HL-60 (cell line): Measurements from ENCODE around the gene GRIP2.

ENCODE experiments used
- DNase-seq, 2 experiments: peaks; one replicate each; pipeline ENCODE4 v3.0.0-alpha.2; 2010 to 2020; ENCODE audit warnings: low read depth in 1 of 2, low spot score in 1 of 2
- H3K27ac ChIP-seq: fragments of 250-450 bp; sonication (Bioruptor Pico); replicated peaks from 2 replicates; pipeline ENCODE4 v1.5.1; 2020; ENCODE audit warnings: mild to moderate bottlenecking, moderate library complexity
- H3K27me3 ChIP-seq: fragments of 250-450 bp; sonication (Bioruptor Pico); 2 replicates; pipeline ENCODE4 v1.5.1; 2021; ENCODE audit warnings: mild to moderate bottlenecking, moderate library complexity; ENCODE audit not compliant: insufficient read depth, poor library complexity, severe bottlenecking
- H3K4me3 ChIP-seq: replicated peaks from 2 replicates; pipeline ENCODE4 v1.5.1; 2011; ENCODE audit warnings: mild to moderate bottlenecking, control low read depth, low read length; ENCODE audit not compliant: insufficient read depth
- GABPA ChIP-seq: IDR thresholded peaks from 2 replicates; pipeline ENCODE4 v1.6.1; 2012; ENCODE audit warnings: low read depth
- POLR2AphosphoS5 ChIP-seq: IDR thresholded peaks from 2 replicates; pipeline ENCODE4 v1.6.1; 2012; ENCODE audit warnings: low read depth
- SPI1 ChIP-seq: IDR thresholded peaks from 2 replicates; pipeline ENCODE4 v1.6.1; 2012; ENCODE audit warnings: low read depth, mild to moderate bottlenecking, borderline replicate concordance
- TF ChIP-seq, protein P1 (sequence below): IDR thresholded peaks from 2 replicates; pipeline ENCODE4 v1.6.1; 2012; ENCODE audit warnings: low read depth; ENCODE audit not compliant: insufficient replicate concordance
- TF ChIP-seq, protein P2 (sequence below): IDR thresholded peaks from one replicate; pipeline ENCODE4 v1.5.1; 2011; ENCODE audit warnings: low read length, control low read depth, inconsistent platforms; ENCODE audit not compliant: insufficient read depth

GRIP2 gene

DNA sequence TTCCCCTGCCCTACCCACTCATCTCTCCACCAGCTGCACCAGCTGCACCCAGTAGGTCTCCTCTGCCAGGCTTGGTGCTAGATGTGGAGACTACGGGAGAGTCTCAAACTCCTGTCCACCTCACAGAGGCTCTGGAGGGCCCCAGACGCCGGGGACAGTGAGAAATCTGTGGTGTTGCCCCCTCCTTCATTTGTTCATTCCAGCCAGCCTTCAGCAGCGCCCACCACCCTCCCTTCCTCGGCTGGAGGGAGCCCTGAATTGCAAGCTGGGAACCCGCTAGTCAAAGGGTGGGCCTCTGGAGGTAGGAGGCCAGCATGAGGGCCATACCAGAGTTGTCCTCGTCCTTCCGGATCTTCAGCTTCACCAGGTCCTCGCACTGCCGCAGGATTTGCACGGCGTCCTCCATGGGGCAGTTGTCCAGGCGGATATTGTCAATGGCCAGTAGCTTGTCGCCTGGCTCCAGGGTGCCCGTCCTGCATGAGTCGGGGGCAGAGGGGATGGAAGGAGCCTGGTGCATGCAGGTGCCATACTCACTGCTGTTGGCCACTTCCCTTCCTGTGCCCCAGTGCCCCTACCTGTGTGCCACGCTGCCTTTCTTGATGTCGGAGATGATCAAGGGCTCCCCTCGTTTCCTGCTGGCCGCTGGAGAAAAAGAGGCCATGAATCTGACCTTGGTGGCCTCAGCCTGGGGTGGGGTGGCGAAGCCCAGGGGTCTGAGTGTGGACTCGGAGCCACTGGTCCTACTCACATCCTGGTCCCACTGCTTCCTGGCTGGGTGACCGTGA lies 29.1 kb downstream of the GRIP2 start:
- no peak for DNase-seq
- Histone ChIP-seq H3K27me3 (peaks cover 8% of the 10 kb centered on the region), H3K4me3 (no peak overlapping the region), H3K27ac (no peak overlapping the region)
- TF ChIP-seq POLR2AphosphoS5 (no peak), SPI1 (no peak), GABPA (no peak)
- TF ChIP-seq, protein P1, sequence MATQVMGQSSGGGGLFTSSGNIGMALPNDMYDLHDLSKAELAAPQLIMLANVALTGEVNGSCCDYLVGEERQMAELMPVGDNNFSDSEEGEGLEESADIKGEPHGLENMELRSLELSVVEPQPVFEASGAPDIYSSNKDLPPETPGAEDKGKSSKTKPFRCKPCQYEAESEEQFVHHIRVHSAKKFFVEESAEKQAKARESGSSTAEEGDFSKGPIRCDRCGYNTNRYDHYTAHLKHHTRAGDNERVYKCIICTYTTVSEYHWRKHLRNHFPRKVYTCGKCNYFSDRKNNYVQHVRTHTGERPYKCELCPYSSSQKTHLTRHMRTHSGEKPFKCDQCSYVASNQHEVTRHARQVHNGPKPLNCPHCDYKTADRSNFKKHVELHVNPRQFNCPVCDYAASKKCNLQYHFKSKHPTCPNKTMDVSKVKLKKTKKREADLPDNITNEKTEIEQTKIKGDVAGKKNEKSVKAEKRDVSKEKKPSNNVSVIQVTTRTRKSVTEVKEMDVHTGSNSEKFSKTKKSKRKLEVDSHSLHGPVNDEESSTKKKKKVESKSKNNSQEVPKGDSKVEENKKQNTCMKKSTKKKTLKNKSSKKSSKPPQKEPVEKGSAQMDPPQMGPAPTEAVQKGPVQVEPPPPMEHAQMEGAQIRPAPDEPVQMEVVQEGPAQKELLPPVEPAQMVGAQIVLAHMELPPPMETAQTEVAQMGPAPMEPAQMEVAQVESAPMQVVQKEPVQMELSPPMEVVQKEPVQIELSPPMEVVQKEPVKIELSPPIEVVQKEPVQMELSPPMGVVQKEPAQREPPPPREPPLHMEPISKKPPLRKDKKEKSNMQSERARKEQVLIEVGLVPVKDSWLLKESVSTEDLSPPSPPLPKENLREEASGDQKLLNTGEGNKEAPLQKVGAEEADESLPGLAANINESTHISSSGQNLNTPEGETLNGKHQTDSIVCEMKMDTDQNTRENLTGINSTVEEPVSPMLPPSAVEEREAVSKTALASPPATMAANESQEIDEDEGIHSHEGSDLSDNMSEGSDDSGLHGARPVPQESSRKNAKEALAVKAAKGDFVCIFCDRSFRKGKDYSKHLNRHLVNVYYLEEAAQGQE: no peak
- TF ChIP-seq, protein P2, sequence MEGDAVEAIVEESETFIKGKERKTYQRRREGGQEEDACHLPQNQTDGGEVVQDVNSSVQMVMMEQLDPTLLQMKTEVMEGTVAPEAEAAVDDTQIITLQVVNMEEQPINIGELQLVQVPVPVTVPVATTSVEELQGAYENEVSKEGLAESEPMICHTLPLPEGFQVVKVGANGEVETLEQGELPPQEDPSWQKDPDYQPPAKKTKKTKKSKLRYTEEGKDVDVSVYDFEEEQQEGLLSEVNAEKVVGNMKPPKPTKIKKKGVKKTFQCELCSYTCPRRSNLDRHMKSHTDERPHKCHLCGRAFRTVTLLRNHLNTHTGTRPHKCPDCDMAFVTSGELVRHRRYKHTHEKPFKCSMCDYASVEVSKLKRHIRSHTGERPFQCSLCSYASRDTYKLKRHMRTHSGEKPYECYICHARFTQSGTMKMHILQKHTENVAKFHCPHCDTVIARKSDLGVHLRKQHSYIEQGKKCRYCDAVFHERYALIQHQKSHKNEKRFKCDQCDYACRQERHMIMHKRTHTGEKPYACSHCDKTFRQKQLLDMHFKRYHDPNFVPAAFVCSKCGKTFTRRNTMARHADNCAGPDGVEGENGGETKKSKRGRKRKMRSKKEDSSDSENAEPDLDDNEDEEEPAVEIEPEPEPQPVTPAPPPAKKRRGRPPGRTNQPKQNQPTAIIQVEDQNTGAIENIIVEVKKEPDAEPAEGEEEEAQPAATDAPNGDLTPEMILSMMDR: no peak

DNA sequence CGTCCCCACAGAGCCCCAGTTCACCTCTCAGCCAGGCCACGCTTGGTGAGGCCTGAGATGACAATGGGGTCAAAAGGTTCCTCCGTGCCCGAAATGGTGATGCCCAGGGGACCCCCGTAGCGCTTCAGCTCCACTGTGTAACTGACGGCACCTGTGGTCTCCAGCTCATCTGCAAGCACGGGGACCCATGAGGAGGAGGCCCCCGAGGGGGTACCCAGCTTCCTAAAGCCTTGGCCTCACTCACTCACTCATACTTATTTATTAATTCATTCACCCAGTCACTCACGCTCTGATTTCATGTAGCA lies 30.4 kb downstream of the GRIP2 start:
- DNase-seq: no peak
- peaks cover 8% of the 10 kb centered on the region for H3K27me3 ChIP-seq
- H3K27ac ChIP-seq: no peak overlapping the region
- TF ChIP-seq GABPA: no peak
- no peak for TF ChIP-seq SPI1
- TF ChIP-seq, protein P2: no peak
- TF ChIP-seq POLR2AphosphoS5: no peak
- TF ChIP-seq, protein P1: no peak
- no peak overlapping the region for H3K4me3 ChIP-seq

DNA sequence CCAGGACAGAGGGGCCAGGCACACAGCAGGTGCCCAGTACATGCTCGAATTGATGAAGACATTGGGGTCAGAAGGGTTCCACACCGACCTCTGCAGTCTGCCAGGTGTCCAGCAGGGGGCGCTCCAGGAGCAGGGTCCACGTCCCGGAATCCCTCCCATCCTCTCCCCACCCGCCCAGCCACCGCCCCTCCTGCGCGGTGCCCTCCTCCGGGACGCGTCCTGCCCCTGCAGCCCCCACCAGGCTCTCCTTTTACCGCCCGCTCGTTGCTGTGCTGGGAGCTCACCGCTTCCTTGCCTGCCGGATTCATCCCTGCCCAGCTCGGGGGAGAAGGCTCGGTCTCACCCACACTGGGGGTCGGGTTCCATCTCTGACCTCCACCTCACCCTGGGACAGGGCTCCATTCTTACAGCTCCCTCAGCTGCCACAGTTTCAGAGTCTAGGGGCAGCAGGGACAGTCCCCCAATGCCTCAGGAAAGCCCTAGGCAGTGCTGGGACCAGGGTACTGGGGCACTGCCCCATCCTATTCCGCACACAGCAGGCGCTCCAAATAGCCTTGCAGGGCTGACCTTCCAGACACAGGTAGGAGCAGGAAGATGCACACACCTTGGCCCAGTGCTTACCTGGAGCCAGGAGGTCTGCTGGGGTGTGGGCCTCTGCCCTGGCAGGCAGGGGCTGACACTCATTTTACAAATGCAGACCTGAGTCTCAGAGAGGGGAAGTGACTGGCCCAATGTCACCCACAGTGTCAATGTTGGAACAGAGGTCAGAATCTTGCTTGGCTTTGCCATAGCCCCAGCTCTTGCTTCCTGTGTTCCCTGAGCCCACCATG lies 31.0 kb downstream of the GRIP2 start:
- Histone ChIP-seq H3K4me3 (no peak overlapping the region), H3K27me3 (peaks cover 8% of the 10 kb centered on the region), H3K27ac (no peak overlapping the region)
- DNase-seq: peak; percentile 43 to 54
- no peak for TF ChIP-seq SPI1
- TF ChIP-seq GABPA: no peak
- TF ChIP-seq, protein P1: no peak
- TF ChIP-seq POLR2AphosphoS5: no peak
- TF ChIP-seq, protein P2: peak; percentile 80
